Thymus (tissue), 14 donors: ENCODE results near the gene KLF2. TPM values are rescaled to one million over a fixed set of nuclear protein-coding genes. Genes with fewer than 3 reads are reported as not detected.
"Not testable (repeated sequence)": the region's sequence is repeated elsewhere in the genome, so short reads cannot be mapped to it uniquely, and the experiment has no call there.

Source experiments
- DNase-seq, 9 donors: peaks; one replicate each; pipeline ENCODE4 v3.0.0-alpha.2; 2013; ENCODE audit warnings: low spot score in 9 of 9, low read depth in 6 of 9, missing footprints in 1 of 9
- H3K27ac ChIP-seq, 2 donors: one replicate each; pipeline ENCODE4 v1.5.1; 2013; ENCODE audit warnings: control low read depth in 1 of 2, low read depth in 1 of 2, low read length in 1 of 2, mild to moderate bottlenecking in 1 of 2, moderate library complexity in 1 of 2
- H3K27me3 ChIP-seq, 2 donors: one replicate each; pipeline ENCODE4 v1.5.1; 2013; ENCODE audit warnings: low read length in 1 of 2; ENCODE audit not compliant: control insufficient read depth in 2 of 2, insufficient read depth in 1 of 2
- H3K36me3 ChIP-seq, 2 donors: one replicate each; pipeline ENCODE4 v1.5.1; 2013; ENCODE audit warnings: low read length in 1 of 2, mild to moderate bottlenecking in 1 of 2, moderate library complexity in 1 of 2; ENCODE audit not compliant: control insufficient read depth in 2 of 2, insufficient read depth in 2 of 2
- H3K4me1 ChIP-seq, 2 donors: one replicate each; pipeline ENCODE4 v1.5.1; 2013; ENCODE audit warnings: low read length in 2 of 2; ENCODE audit not compliant: control insufficient read depth in 2 of 2, insufficient read depth in 2 of 2
- H3K4me3 ChIP-seq, 2 donors: one replicate each; pipeline ENCODE4 v1.5.1; 2013; ENCODE audit warnings: low read length in 2 of 2, control low read depth in 1 of 2, mild to moderate bottlenecking in 1 of 2
- H3K9me3 ChIP-seq, 2 donors: one replicate each; pipeline ENCODE4 v1.5.1; 2013; ENCODE audit warnings: low read length in 1 of 2, mild to moderate bottlenecking in 1 of 2; ENCODE audit not compliant: control insufficient read depth in 2 of 2, insufficient read depth in 1 of 2
- WGBS: extraction: QIAGEN DNeasy Blood & Tissue Kit; methylation state at CpG from one replicate; pipeline ENCODE4 v1.1.7; 2013; 5-methylcytosine and 5-hydroxymethylcytosine counted together
- long read RNA-seq, 10 donors: transcript quantifications; one replicate each; lab custom pipeline, GENCODE V29; 2026
- polyA plus RNA-seq: library from polyadenylated mRNA; stranded (reverse); fragments of 200-250 nt; gene quantifications from one replicate; pipeline ENCODE4 v1.2.3, GENCODE V29; 2013
- total RNA-seq: library from RNA; stranded (reverse); fragments of 120-200 nt; gene quantifications from one replicate; pipeline ENCODE4 v1.2.4, GENCODE V29; 2013
- donor health status: healthy.

The KLF2 gene
- 5.1 TPM for total RNA-seq
- 16.5 TPM for polyA plus RNA-seq
- long read RNA-seq, donor 1 = 0 reads
- long read RNA-seq, donor 2, transcript KLF2-201 (3 exons, 2,018 nt) = major isoform, 12 of 12 reads
- long read RNA-seq, donor 2, partial matches to known transcripts = 0 of 12 reads
- long read RNA-seq, donor 2, other reads (novel, unspliced or antisense) = 0 of 12 reads
- long read RNA-seq, donor 3, transcript KLF2-201 (3 exons, 2,018 nt) = major isoform, 11 of 11 reads
- long read RNA-seq, donor 3, partial matches to known transcripts = 0 of 11 reads
- long read RNA-seq, donor 3, other reads (novel, unspliced or antisense) = 0 of 11 reads
- long read RNA-seq, donor 4, transcript KLF2-201 (3 exons, 2,018 nt) = major isoform, 10 of 16 reads
- long read RNA-seq, donor 4, partial matches to known transcripts = 6 of 16 reads
- long read RNA-seq, donor 4, other reads (novel, unspliced or antisense) = 0 of 16 reads
- long read RNA-seq, donor 5, transcript KLF2-201 (3 exons, 2,018 nt) = major isoform, 19 of 33 reads
- long read RNA-seq, donor 5, partial matches to known transcripts = 14 of 33 reads
- long read RNA-seq, donor 5, other reads (novel, unspliced or antisense) = 0 of 33 reads
- long read RNA-seq, donor 6, transcript KLF2-201 (3 exons, 2,018 nt) = major isoform, 5 of 5 reads
- long read RNA-seq, donor 6, partial matches to known transcripts = 0 of 5 reads
- long read RNA-seq, donor 6, other reads (novel, unspliced or antisense) = 0 of 5 reads
- long read RNA-seq, donor 7, partial matches to known transcripts = 0 of 3 reads
- long read RNA-seq, donor 7, other reads (novel, unspliced or antisense) = 0 of 3 reads
- long read RNA-seq, donor 8, transcript KLF2-201 (3 exons, 2,018 nt) = major isoform, 5 of 5 reads
- long read RNA-seq, donor 8, partial matches to known transcripts = 0 of 5 reads
- long read RNA-seq, donor 8, other reads (novel, unspliced or antisense) = 0 of 5 reads
- long read RNA-seq, donor 9, partial matches to known transcripts = 0 of 3 reads
- long read RNA-seq, donor 9, other reads (novel, unspliced or antisense) = 0 of 3 reads
- long read RNA-seq, donor 10, transcript KLF2-201 (3 exons, 2,018 nt) = major isoform, 5 of 5 reads
- long read RNA-seq, donor 10, partial matches to known transcripts = 0 of 5 reads
- long read RNA-seq, donor 10, other reads (novel, unspliced or antisense) = 0 of 5 reads

DNA sequence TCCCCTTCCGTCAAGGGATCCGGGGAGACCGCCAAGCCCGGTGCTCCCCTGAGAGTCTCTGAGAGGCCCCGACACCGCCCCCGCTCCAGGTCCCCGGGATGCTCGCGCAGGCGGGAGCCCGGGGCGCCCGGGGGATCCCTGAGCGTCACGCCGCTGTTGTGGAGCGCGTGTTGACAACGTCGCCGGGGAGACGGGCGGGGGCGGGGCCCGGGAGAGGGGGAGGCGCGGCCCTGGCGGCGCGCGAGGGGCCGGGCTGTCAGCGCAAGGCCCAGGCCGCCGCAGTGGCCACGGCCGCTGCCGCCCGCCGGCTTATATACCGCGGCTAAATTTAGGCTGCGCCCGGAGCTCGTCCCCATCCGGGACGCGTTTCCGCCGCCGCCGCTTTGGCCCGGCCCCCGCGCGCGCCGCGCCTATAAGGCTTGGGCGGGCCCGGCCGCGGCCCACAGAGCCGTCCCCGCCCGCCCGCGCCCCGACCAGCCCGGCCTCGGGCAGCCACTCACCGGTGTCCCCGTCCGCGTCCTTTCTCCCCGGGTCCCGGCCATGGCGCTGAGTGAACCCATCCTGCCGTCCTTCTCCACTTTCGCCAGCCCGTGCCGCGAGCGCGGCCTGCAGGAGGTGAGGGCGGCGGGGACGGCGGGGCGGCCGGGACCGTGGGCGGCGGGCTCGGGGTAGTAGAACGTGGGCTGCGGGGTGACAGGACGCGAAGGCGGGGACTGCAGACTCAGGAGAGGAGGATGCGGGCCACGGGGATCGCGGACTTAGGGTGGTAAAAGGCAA is at the start of gene KLF2:
TSS of gene KLF2 (plus strand) at position 443 of the 777 bp plus-strand sequence. CDS start at position 541, 98 bp downstream.
- H3K27ac ChIP-seq = peak within 1 kb of the TSS; percentile 20 to 86
- H3K4me1 ChIP-seq = peaks cover 21 to 47% of the 10 kb centered on the region in 2 donors
- H3K36me3 ChIP-seq = peaks cover 4 to 10% of the 10 kb centered on the region in 2 donors
- peaks cover 0 to 1% of the 10 kb centered on the region in 2 donors for H3K9me3 ChIP-seq
- peak in 5 of 9 donors; percentile 54 to 81 (median 64) for DNase-seq
- WGBS = under 1% methylated on average over 105 of the region's 105 CpGs
- peak within 1 kb of the TSS; percentile 18 to 63 for H3K4me3 ChIP-seq
- H3K27me3 ChIP-seq = peaks cover 49 to 81% of the 10 kb centered on the region in 2 donors

DNA sequence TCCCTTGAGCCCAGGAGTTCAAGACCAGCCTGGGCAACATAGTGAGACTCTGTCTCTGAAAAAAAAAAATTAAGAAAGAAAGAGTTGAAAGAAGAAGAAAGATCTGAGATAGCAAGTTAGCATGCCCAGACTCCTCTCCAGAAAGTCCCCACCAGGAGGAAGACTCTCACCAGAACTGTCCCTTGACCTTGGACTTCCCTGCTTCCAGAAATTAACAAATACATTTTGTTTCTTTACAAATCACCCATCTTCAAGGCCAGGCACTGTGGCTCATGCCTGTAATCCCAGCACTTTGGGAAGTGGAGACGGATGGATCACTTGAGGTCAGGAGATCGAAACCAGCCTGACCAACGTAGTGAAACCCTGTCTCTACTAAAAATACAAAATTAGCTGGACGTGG is 44.3 kb upstream of the KLF2 start:
- no peaks in the 10 kb centered on the region for H3K9me3 ChIP-seq
- H3K27ac ChIP-seq = no peak overlapping the region
- H3K27me3 ChIP-seq = peaks cover 0 to 18% of the 10 kb centered on the region in 2 donors
- DNase-seq = no peak
- H3K4me1 ChIP-seq = peaks cover 9 to 29% of the 10 kb centered on the region in 2 donors
- no peak overlapping the region for H3K4me3 ChIP-seq
- no peaks in the 10 kb centered on the region for H3K36me3 ChIP-seq
- WGBS = 94% methylated on average over 4 of the region's 4 CpGs

DNA sequence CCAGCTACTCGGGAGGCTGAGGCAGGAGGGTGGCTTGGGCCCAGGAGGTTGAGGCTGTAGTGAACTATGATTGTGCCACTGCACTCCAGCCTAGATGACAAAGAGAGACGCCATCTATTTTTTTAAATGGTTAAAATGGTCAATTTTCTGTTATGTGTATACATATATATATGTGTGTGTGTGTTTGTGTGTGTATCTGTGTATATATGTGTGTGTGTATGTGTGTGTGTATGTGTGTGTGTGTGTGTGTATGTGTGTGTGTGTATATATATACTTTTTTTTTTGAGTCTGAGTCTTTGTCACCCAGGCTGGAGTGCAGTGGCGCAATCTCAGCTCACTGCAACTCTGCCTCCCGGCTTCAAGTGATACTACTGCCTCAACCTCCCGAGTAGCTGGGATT is 42.9 kb upstream of the KLF2 start:
- WGBS = 97% methylated on average over 5 of the region's 5 CpGs
- H3K4me1 ChIP-seq = peaks cover 14 to 39% of the 10 kb centered on the region in 2 donors
- DNase-seq = no peak
- H3K36me3 ChIP-seq = no peaks in the 10 kb centered on the region
- no peak overlapping the region for H3K4me3 ChIP-seq
- no peak overlapping the region for H3K27ac ChIP-seq
- peaks cover 0 to 30% of the 10 kb centered on the region in 2 donors for H3K27me3 ChIP-seq
- H3K9me3 ChIP-seq = no peaks in the 10 kb centered on the region

DNA sequence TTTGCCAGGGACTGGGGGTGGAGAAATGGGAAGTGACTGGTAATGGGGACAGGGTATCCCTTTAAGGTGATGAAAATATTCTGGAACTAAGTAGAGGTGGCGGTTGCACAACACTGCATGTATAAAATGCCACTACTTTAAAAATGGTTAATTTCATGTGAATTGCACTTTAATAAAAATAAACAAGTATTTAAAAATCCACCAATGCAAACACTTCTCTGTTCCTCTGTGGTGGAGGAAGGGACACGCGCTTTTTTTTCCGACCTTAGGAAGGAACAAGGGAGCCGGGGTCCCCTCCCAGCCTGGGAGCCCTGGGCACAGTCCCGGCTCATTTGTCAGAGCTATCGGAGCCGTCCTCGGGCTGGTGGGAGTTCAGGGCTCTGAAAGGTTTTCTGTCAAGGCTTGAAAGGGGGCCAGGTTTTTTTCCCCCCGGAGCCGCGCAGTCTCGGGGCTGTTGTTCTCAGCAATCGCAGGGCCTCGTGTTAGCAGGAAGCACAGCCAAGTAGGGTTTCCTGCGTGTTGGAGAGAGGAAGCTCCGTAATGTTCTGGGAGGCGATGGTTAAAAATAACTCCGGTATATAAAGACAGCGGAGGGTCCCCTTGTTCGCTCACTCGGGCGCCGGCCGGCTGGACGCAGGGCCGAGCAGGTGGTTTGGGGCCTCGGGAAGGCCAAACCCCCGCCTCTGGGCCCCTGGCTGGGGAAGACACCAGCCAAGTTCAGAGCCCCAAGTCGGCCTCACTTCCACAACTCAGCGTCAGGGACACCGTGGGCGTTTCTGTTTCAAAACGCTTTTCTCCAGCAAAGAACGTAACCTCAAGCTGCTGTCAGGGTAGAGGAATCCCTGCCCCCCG is 41.2 kb upstream of the KLF2 start:
- peak overlapping the region; percentile 11 to 41 for H3K4me3 ChIP-seq
- H3K27ac ChIP-seq = peak overlapping the region; percentile 84 to 90
- no peaks in the 10 kb centered on the region for H3K36me3 ChIP-seq
- H3K27me3 ChIP-seq = peaks cover 0 to 36% of the 10 kb centered on the region in 2 donors
- 4% methylated on average over 36 of the region's 36 CpGs for WGBS
- no peaks in the 10 kb centered on the region for H3K9me3 ChIP-seq
- peak in 6 of 9 donors; percentile 32 to 78 (median 54) for DNase-seq
- H3K4me1 ChIP-seq = peaks cover 14 to 39% of the 10 kb centered on the region in 2 donors

DNA sequence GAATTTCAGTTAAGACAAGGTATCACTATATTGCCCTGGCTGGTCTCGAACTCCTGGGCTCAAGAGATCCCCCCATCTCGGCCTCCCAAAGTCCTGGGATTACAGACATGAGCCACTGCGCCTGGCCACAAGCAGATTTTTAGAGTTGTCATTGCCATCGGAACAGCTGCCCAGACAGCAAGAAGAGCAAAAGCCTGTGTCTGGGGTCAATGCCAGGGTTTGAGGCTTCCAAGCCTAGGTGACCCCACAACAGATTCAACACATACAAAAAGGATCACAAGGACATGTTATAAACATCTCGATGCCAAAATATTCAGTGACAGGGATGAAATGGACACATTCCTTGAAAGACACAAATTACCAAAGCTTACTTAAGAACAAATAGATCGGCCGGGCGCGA is 40.1 kb upstream of the KLF2 start:
- Histone ChIP-seq H3K4me1 (peaks cover 14 to 42% of the 10 kb centered on the region in 2 donors), H3K27ac (no peak overlapping the region), H3K36me3 (no peaks in the 10 kb centered on the region), H3K9me3 (peaks cover 0 to 6% of the 10 kb centered on the region in 2 donors), H3K27me3 (peaks cover 0 to 36% of the 10 kb centered on the region in 2 donors), H3K4me3 (no peak overlapping the region)
- 99% methylated on average over 9 of the region's 9 CpGs for WGBS
- no peak for DNase-seq

DNA sequence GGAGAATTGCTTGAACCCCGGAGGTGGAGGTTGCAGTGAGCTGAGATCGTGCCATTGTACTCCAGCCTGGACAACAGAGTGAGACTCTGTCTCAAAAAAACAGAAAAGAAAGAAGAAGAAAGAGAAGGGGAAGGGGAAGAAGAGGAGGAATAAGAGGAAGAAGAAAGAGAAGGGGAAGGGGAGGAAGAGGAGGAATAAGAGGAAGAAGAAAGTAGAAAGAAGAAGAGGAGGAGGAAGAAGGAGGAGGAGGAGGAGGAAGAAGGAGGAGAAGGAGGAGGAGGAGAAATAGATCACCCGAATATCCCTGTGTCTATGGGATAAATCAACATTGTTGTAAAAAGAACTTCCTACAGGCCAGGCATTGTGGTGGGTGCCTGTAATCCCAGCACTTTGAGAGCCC is 39.5 kb upstream of the KLF2 start:
- H3K4me1 ChIP-seq = peaks cover 14 to 44% of the 10 kb centered on the region in 2 donors
- not testable (repeated sequence) for H3K9me3 ChIP-seq, H3K4me3 ChIP-seq, H3K36me3 ChIP-seq, H3K27ac ChIP-seq, DNase-seq
- 93% methylated on average over 3 of the region's 3 CpGs for WGBS
- peaks cover 0 to 36% of the 10 kb centered on the region in 2 donors for H3K27me3 ChIP-seq

DNA sequence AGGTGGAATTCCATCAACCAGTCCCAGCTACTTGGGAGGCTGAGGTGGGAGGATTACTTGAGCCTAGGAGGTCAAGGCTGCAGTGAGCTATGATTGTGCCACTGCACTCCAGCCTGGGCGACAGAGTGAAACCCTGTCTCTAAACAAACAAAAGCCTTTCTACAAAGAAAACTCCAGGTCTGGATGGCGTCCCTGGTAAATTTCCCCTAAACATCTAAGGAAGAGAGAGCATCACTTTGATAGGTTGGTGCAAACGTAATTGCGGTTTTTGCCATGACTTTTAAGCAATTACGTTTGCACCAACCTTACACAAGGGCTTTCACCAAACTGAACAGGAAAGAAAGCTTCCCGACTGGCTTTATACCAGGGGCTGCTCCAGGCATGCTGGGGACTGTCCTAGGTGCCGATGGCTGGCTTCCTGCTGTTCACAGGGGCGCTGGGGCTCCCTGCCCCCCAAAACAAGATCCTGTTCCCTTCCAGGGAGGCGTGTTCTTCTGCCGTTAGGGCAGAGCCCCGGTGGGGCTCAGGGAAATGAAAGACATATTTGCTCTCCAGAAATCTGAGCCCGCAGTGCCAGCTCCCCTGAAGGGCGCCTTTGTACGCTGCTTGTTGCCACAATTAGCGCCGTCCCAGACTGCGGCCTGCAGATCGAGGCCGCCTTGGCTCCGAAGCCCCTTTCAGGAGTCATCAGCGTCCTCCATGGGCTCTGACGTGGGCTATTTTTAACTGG is 38.7 kb upstream of the KLF2 start:
- peaks cover 0 to 36% of the 10 kb centered on the region in 2 donors for H3K27me3 ChIP-seq
- no peak overlapping the region for H3K27ac ChIP-seq
- no peaks in the 10 kb centered on the region for H3K36me3 ChIP-seq
- no peak overlapping the region for H3K4me3 ChIP-seq
- peaks cover 0 to 6% of the 10 kb centered on the region in 2 donors for H3K9me3 ChIP-seq
- peaks cover 14 to 42% of the 10 kb centered on the region in 2 donors for H3K4me1 ChIP-seq
- WGBS = 20% methylated on average over 22 of the region's 22 CpGs
- DNase-seq = peak in 1 of 9 donors; percentile 29
